ENCODE measurements around the gene NKAPL. TPM values are rescaled to one million over a fixed set of nuclear protein-coding genes. Genes with fewer than 3 reads are reported as not detected.
A peak's percentile ranks its signal among the peaks of the same experiment; 100 is the strongest.

Gene NKAPL
- total and polyA plus RNA-seq, 2 of the 13 experiments (the other 11 are each of a cell fraction or from before 2014, with no cell fraction given) = not detected

DNA sequence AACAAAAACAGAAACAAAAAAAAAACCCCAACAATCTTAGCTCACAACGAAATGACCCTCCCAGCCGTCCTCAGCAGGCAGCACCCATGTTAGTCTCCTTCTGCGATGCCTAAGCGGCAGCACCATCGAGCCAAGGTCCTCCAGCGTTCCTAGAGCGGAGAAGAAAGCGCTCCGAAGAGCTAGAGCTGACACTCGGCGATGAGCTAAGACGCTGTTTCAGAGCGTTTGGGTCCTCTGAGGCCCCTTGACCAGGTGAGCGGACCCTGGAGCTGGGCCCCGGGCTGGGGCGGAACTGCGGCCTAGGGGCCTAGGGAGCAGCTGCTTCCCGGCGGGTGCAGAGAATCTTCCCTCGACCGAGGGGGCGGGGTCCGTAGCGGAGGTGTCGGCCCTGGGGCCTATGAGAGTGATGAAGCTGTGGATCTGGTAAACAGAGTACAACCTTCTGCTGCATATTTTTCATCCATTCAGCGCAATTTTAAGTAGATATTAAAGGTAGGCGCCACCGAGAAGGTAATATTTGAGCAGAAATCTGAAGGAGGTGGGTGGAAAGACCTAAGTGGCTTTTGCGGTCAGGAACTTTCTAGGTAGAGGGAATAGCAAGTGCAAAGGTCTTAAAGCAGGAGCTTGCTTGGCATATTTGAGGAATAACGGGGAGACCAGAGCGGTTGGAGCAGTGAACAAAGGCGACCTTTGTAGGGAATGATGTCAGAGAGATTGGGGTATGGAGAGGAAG lies 8.0 kb downstream of the NKAPL start, which contains the start of gene ZSCAN26 (continued):
- TF ChIP-seq ZFX (CRISPR knock-in tag; IDR thresholded peaks at IDR 0.05; ENCODE audit: low read depth) (peak; percentile 100), ZNF274 (CRISPR knock-in tag; IDR thresholded peaks at IDR 0.05) (peak; percentile 92), FLYWCH1 (CRISPR knock-in tag; IDR thresholded peaks at IDR 0.05) (no peak), TCF7 (IDR thresholded peaks at IDR 0.05; ENCODE audit: low read depth) (no peak), PPARG (CRISPR knock-in tag; conservative IDR thresholded peaks at IDR 0.05) (0 out of 2 replicates have a peak, but pooled peaks have one; percentile 44), DNMT1 (CRISPR knock-in tag; IDR thresholded peaks at IDR 0.05) (no peak), ZBTB7B (CRISPR knock-in tag; IDR thresholded peaks at IDR 0.05) (peak; percentile 89), ATF1 (CRISPR knock-in tag; IDR thresholded peaks at IDR 0.05) (no peak; the same call in 1 of the 2 replicates), ZNF776 (CRISPR knock-in tag; IDR thresholded peaks at IDR 0.05) (no peak), ZFP90 (CRISPR knock-in tag; IDR thresholded peaks at IDR 0.05; ENCODE audit: borderline replicate concordance) (peak; percentile 87; the same call in 1 of the 2 replicates), GATAD1 (CRISPR knock-in tag; IDR thresholded peaks at IDR 0.05) (peak; percentile 91), MIER2 (CRISPR knock-in tag; IDR thresholded peaks at IDR 0.05) (0 out of 2 replicates have a peak, but pooled peaks have one; percentile 33), ZEB1 (IDR thresholded peaks at IDR 0.05; ENCODE audit: insufficient replicate concordance, low read depth) (peak; percentile 86)
- TF ChIP-seq, protein P1, sequence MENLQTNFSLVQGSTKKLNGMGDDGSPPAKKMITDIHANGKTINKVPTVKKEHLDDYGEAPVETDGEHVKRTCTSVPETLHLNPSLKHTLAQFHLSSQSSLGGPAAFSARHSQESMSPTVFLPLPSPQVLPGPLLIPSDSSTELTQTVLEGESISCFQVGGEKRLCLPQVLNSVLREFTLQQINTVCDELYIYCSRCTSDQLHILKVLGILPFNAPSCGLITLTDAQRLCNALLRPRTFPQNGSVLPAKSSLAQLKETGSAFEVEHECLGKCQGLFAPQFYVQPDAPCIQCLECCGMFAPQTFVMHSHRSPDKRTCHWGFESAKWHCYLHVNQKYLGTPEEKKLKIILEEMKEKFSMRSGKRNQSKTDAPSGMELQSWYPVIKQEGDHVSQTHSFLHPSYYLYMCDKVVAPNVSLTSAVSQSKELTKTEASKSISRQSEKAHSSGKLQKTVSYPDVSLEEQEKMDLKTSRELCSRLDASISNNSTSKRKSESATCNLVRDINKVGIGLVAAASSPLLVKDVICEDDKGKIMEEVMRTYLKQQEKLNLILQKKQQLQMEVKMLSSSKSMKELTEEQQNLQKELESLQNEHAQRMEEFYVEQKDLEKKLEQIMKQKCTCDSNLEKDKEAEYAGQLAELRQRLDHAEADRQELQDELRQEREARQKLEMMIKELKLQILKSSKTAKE (CRISPR knock-in tag; IDR thresholded peaks at IDR 0.05; ENCODE audit: borderline replicate concordance) = no peak
- TF ChIP-seq, protein P2, sequence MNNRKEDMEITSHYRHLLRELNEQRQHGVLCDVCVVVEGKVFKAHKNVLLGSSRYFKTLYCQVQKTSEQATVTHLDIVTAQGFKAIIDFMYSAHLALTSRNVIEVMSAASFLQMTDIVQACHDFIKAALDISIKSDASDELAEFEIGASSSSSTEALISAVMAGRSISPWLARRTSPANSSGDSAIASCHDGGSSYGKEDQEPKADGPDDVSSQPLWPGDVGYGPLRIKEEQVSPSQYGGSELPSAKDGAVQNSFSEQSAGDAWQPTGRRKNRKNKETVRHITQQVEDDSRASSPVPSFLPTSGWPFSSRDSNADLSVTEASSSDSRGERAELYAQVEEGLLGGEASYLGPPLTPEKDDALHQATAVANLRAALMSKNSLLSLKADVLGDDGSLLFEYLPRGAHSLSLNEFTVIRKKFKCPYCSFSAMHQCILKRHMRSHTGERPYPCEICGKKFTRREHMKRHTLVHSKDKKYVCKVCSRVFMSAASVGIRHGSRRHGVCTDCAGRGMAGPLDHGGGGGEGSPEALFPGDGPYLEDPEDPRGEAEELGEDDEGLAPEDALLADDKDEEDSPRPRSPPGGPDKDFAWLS (CRISPR knock-in tag; IDR thresholded peaks at IDR 0.05; ENCODE audit: borderline replicate concordance) = no peak
- TF ChIP-seq, protein P3, sequence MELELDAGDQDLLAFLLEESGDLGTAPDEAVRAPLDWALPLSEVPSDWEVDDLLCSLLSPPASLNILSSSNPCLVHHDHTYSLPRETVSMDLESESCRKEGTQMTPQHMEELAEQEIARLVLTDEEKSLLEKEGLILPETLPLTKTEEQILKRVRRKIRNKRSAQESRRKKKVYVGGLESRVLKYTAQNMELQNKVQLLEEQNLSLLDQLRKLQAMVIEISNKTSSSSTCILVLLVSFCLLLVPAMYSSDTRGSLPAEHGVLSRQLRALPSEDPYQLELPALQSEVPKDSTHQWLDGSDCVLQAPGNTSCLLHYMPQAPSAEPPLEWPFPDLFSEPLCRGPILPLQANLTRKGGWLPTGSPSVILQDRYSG (CRISPR knock-in tag; IDR thresholded peaks at IDR 0.05) = peak; percentile 86; the same call in 1 of the 2 replicates
- TF ChIP-seq, protein P4, sequence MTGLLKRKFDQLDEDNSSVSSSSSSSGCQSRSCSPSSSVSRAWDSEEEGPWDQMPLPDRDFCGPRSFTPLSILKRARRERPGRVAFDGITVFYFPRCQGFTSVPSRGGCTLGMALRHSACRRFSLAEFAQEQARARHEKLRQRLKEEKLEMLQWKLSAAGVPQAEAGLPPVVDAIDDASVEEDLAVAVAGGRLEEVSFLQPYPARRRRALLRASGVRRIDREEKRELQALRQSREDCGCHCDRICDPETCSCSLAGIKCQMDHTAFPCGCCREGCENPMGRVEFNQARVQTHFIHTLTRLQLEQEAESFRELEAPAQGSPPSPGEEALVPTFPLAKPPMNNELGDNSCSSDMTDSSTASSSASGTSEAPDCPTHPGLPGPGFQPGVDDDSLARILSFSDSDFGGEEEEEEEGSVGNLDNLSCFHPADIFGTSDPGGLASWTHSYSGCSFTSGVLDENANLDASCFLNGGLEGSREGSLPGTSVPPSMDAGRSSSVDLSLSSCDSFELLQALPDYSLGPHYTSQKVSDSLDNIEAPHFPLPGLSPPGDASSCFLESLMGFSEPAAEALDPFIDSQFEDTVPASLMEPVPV (CRISPR knock-in tag; IDR thresholded peaks at IDR 0.05) = peak; percentile 78
- TF ChIP-seq, protein P5, sequence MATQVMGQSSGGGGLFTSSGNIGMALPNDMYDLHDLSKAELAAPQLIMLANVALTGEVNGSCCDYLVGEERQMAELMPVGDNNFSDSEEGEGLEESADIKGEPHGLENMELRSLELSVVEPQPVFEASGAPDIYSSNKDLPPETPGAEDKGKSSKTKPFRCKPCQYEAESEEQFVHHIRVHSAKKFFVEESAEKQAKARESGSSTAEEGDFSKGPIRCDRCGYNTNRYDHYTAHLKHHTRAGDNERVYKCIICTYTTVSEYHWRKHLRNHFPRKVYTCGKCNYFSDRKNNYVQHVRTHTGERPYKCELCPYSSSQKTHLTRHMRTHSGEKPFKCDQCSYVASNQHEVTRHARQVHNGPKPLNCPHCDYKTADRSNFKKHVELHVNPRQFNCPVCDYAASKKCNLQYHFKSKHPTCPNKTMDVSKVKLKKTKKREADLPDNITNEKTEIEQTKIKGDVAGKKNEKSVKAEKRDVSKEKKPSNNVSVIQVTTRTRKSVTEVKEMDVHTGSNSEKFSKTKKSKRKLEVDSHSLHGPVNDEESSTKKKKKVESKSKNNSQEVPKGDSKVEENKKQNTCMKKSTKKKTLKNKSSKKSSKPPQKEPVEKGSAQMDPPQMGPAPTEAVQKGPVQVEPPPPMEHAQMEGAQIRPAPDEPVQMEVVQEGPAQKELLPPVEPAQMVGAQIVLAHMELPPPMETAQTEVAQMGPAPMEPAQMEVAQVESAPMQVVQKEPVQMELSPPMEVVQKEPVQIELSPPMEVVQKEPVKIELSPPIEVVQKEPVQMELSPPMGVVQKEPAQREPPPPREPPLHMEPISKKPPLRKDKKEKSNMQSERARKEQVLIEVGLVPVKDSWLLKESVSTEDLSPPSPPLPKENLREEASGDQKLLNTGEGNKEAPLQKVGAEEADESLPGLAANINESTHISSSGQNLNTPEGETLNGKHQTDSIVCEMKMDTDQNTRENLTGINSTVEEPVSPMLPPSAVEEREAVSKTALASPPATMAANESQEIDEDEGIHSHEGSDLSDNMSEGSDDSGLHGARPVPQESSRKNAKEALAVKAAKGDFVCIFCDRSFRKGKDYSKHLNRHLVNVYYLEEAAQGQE (IDR thresholded peaks at IDR 0.05; ENCODE audit: borderline replicate concordance in 1 of 2, low read depth in 1 of 2, low read length in 2 of 2) = no peak

All from HepG2 (cell line).